HUES6 (cell line): Measurements from ENCODE around the gene PBRM1.
"Not testable (repeated sequence)": the region's sequence is repeated elsewhere in the genome, so short reads cannot be mapped to it uniquely, and the experiment has no call there.

Experiments used
- H3K27ac ChIP-seq: 2 replicates; pipeline ENCODE4 v1.7.0; 2013; ENCODE audit warnings: low read depth, mild to moderate bottlenecking, low read length, inconsistent platforms
- H3K27me3 ChIP-seq: 2 replicates; pipeline ENCODE4 v1.6.1; 2013; ENCODE audit warnings: low read length; ENCODE audit not compliant: control insufficient read depth, insufficient read depth
- H3K36me3 ChIP-seq: 2 replicates; pipeline ENCODE4 v1.6.1; 2013; ENCODE audit warnings: low read length; ENCODE audit not compliant: control insufficient read depth, insufficient read depth
- H3K4me1 ChIP-seq: 2 replicates; pipeline ENCODE4 v1.6.1; 2013; ENCODE audit warnings: low read length; ENCODE audit not compliant: control insufficient read depth, insufficient read depth
- H3K4me3 ChIP-seq: 2 replicates; pipeline ENCODE4 v1.5.1; 2013; ENCODE audit warnings: low read depth, low read length
- H3K9ac ChIP-seq: one replicate; pipeline ENCODE4 v1.6.1; 2013; ENCODE audit warnings: mild to moderate bottlenecking, low read length
- H3K9me3 ChIP-seq: 2 replicates; pipeline ENCODE4 v1.6.1; 2013; ENCODE audit warnings: low read depth, low read length; ENCODE audit not compliant: control insufficient read depth, insufficient read depth

Gene PBRM1

DNA sequence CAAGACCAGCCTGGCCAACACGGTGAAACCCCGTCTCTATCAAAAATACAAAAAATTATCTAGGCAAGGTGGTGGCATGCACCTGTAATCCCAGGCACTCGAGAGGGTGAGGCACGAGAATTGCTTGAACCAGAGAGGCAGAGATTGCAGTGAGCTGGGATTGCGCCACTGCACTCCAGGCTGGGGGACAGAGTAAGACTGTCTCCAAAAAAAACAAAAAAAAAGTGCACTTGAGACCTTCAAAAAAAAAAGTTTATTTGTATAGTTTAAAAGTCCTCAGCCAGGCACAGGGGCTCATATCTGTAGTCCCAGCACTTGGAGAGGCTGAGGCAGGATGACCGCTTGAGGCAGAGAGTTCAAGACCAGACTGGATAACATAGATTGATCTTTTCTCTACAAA lies 2.1 kb downstream of the PBRM1 start:
- Histone ChIP-seq H3K36me3 (peaks cover 47% of the 10 kb centered on the region), H3K27me3 (no peaks in the 10 kb centered on the region), H3K4me1 (0 out of 2 replicates have a peak, but pooled peaks cover 10% of the 10 kb centered on the region), H3K9ac (no peak overlapping the region), H3K4me3 (no peak overlapping the region), H3K27ac (no peak overlapping the region), H3K9me3 (no peaks in the 10 kb centered on the region)

DNA sequence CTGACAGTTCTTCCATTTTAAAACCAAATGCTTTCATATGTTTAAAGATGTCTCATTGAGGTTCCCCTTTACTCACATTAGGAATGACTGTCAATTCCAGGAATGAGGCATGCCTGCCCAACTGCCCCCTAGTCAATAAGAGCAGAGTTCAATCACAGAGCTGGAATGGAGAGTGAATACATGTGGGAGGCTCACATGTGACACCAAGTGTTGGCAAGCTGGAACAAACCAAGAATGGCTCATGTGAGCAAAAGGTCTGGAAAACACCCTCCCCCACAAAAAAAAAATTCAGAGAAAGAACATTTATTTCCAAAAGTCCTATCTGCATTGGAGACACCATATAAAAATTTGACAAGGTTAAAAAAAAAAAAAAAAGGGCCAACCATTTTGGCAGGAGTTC lies 3.7 kb downstream of the PBRM1 start:
- Histone ChIP-seq H3K27ac (no peak overlapping the region), H3K4me3 (no peak overlapping the region), H3K27me3 (no peaks in the 10 kb centered on the region), H3K9me3 (no peaks in the 10 kb centered on the region), H3K4me1 (0 out of 2 replicates have a peak, but pooled peaks cover 10% of the 10 kb centered on the region), H3K9ac (no peak overlapping the region), H3K36me3 (peaks cover 45% of the 10 kb centered on the region)

DNA sequence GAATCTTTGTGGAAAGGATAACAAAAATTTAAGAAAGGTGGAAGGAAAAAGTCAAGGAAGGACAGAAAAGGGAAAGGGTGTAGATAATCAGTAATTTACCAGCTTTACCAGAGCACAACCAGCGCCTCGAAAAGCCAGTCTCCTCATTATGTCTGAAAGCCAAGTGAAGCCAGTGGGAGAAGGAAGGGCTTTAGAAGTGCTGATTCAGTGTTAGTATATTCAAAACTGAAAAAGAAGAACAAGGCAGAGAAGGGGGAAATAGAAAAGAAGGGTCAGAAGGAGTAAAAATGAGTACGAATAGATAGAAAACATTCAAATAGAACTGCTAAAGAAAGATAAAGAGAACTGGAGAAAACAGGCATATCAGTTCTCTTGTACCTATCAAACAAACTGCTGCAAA lies 4.1 kb downstream of the PBRM1 start:
- Histone ChIP-seq H3K27me3 (no peaks in the 10 kb centered on the region), H3K9me3 (no peaks in the 10 kb centered on the region), H3K9ac (no peak overlapping the region), H3K36me3 (peaks cover 45% of the 10 kb centered on the region), H3K4me3 (no peak overlapping the region), H3K27ac (no peak overlapping the region), H3K4me1 (0 out of 2 replicates have a peak, but pooled peaks cover 10% of the 10 kb centered on the region)

DNA sequence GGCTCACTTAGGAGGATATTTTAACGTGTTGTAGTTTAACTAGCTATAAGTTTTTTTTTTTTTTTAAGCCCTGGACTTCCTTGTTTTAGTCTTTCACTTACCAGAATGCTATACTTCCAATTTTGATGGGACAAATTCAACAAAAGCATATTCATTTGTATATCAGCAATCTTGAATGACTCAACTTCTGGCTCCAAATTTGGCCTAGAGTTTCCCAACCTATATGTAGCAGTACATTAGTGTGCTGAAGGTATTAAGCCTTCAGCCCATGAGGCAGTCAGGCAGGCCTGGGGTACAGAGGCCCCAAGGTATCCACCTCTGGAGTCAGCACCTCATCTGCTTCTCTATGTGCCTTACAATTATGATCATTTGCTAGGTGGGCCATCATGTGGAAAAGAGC lies 5.9 kb downstream of the PBRM1 start:
- no peak overlapping the region for H3K4me3 ChIP-seq
- H3K36me3 ChIP-seq: peaks cover 52% of the 10 kb centered on the region
- no peaks in the 10 kb centered on the region for H3K9me3 ChIP-seq
- H3K27me3 ChIP-seq: no peaks in the 10 kb centered on the region
- no peak overlapping the region for H3K27ac ChIP-seq
- no peak overlapping the region for H3K9ac ChIP-seq
- 0 out of 2 replicates have a peak, but pooled peaks cover 10% of the 10 kb centered on the region for H3K4me1 ChIP-seq

DNA sequence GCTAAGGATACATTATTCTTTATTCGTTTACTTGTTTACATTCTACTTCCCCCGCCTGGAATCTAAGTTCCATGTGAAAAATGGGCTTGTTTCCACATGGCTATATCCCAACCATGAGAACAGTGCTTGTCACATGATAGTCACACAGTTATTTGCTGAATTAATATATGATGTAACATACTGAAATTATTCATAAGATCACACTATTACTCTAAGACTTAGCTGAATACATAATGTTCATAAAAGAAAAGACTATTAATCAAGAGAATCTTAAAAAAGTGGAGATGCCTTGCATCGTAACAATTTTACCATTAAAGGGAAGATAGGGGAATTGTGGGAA lies 6.5 kb downstream of the PBRM1 start:
- H3K36me3 ChIP-seq: peaks cover 54% of the 10 kb centered on the region
- H3K27ac ChIP-seq: no peak overlapping the region
- no peaks in the 10 kb centered on the region for H3K9me3 ChIP-seq
- H3K4me1 ChIP-seq: 0 out of 2 replicates have a peak, but pooled peaks cover 6% of the 10 kb centered on the region
- H3K9ac ChIP-seq: no peak overlapping the region
- H3K4me3 ChIP-seq: no peak overlapping the region
- no peaks in the 10 kb centered on the region for H3K27me3 ChIP-seq

DNA sequence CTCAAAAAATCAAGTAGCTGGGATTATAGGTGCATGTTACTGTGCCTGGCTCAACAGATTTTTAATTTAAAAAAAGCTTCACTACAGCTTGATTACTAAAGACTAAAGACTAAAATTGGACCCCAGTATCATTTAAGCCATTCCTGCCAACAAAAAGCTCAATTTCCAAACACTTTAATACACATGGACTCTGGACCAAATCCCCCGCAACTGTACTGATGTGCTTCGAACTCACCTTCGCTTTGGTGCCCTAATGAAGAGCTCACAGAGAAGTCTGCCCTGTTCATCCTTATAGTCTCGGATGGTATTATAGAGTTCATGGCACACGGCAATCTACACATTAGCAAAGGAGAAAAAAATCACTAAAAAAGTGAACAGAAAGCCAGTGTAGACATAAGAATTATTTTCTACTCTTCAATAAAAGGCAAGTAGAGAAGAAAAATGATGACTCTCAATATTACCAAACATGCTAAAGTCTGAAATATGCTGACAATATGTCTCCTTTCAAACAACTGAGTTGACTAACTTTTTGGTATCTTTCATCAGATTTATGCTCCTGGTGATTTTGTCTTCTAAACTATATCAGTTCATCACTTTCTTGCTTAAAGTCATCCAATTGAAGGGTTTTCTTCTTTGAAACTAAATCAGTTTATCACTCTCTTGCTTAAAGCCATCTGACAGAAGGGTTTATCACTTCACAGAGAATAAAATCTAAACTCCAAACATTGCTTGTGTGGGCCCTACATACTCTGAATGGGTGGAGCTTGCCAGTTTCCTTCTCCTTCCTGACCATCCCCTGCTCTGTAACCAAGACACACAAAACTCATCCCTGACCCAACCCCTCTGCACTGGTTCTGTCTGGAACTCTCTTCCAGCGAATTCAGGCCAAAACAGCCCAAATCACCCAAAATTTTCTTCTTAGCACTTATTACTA lies 7.2 kb downstream of the PBRM1 start:
- H3K36me3 ChIP-seq: peaks cover 56% of the 10 kb centered on the region
- no peak overlapping the region for H3K27ac ChIP-seq
- H3K27me3 ChIP-seq: no peaks in the 10 kb centered on the region
- no peaks in the 10 kb centered on the region for H3K9me3 ChIP-seq
- 0 out of 2 replicates have a peak, but pooled peaks cover 6% of the 10 kb centered on the region for H3K4me1 ChIP-seq
- no peak overlapping the region for H3K4me3 ChIP-seq
- no peak overlapping the region for H3K9ac ChIP-seq

DNA sequence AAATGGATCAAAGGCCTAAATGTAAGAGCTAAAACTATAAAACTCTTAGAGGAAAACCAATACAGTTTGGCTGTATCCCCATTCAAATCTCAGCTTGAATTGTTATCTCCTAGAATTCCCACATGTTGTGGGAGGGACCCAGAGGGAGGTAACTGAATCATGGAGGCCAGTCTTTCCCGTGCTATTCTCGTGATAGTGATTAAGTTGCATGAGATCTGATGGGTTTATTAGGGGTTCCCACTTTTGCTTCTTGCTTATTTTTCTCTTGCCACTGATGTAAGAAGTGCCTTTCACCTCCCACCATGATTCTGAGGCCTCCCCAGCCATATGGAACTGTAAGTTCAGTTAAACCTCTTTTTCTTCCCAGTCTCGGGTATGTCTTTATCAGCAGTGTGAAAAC lies 9.5 kb downstream of the PBRM1 start:
- H3K9me3 ChIP-seq, H3K4me3 ChIP-seq, H3K27ac ChIP-seq, H3K4me1 ChIP-seq, H3K9ac ChIP-seq, H3K27me3 ChIP-seq: not testable (repeated sequence)
- peaks cover 66% of the 10 kb centered on the region for H3K36me3 ChIP-seq

DNA sequence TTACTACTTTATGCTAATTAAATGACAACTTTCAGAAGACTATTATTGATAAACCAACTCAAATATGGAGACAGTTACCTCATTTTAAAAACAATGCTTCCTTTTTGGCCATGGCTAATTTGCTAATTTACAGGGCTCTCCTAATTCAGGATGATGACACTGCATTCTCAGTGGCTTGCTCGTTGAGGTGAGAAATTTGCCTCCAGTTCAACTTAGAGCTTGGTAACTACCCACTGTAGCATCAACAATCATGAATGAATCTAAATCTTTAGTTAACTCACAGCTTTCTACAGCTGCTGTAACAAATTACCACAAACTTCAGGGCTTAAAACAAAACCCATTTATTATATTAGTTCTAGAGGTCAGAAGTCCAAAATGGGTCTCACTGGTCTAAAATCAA lies 14.0 kb downstream of the PBRM1 start:
- peaks cover 56% of the 10 kb centered on the region for H3K36me3 ChIP-seq
- peaks cover 9% of the 10 kb centered on the region for H3K4me1 ChIP-seq
- no peak overlapping the region for H3K9ac ChIP-seq
- no peaks in the 10 kb centered on the region for H3K27me3 ChIP-seq
- H3K4me3 ChIP-seq: no peak overlapping the region
- no peaks in the 10 kb centered on the region for H3K9me3 ChIP-seq
- no peak overlapping the region for H3K27ac ChIP-seq

DNA sequence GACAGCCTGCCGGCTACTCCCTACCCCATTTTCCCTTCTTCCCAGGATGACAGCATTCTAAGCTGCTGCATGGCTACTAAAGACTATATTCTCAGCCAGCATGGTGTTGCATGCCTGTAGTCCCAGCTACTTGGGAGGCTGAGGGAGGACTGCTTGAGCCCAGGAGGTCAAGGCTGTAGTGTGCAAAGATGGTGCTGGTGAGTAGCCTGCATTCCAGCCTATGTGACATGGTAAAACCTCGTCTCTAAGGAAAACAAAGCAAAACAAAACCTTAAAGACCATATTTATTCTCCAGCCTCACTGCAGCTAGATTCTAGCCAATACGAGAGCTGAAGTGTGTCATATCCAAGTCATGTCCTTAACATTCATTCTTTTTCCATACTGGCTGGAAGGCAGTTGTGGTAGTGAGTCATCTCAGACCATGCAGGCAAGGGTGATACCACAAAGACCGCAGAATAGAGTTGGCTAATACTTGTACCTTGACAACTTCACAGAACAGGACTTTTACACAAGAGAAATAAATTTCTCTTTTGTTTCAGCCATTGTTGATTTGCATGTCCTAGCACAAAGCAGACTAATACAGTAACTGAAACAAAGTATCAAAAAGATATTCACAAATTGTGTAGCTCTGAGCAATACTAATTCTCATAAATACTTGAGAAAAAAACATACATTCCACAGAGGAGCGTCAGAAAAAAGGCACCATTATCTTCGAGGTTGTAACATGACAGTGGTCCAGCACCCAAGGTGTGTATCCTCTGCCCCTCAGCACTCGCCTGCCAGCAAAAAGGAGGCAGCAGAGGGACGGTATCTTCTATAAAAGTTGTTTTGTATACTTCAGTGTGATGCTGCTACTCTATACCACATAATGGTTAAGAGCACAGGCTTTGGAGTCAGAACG lies 14.8 kb downstream of the PBRM1 start:
- Histone ChIP-seq H3K4me3 (no peak overlapping the region), H3K36me3 (peaks cover 52% of the 10 kb centered on the region), H3K9me3 (no peaks in the 10 kb centered on the region), H3K27ac (no peak overlapping the region), H3K9ac (no peak overlapping the region), H3K4me1 (peaks cover 9% of the 10 kb centered on the region), H3K27me3 (no peaks in the 10 kb centered on the region)

DNA sequence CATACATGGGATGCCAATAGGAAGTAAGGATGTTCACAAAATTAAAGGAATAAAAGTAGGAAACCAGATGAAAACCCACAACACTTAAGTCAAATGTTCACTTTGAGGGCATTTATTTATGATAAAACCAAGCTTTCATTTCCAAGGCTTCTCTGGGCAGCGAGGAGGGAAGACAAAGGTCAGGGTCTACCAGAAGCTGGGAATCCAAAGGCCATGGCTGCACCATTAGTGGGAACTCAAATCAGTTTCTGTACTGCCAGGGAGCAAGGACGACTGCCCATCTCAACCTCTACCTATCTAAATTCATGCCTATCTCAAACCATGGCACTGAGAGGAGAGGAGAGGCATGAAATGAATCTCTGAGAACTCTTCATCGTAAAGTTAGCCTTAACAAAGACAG lies 22.6 kb downstream of the PBRM1 start:
- Histone ChIP-seq H3K27me3 (no peaks in the 10 kb centered on the region), H3K9ac (no peak overlapping the region), H3K27ac (no peak overlapping the region), H3K4me3 (no peak overlapping the region), H3K36me3 (peaks cover 60% of the 10 kb centered on the region), H3K4me1 (no peaks in the 10 kb centered on the region), H3K9me3 (no peaks in the 10 kb centered on the region)

DNA sequence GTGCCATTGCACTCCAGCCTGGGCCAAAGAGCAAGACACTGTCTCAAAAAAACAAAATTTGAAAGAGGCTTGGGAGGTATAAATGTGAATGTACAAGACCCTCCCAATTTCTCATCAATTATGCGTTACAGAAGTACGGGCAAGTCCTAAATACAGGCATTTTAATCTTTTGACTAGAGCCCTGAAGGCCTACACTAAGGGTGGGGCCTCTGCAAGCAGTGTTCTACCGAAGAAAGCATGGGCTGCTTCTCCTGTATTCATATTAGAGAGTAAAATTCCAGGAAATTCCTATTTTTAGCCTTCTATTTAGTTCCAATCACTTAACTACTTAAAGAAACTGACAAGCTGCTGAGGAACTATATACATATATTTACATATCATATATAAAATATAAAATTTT lies 25.7 kb downstream of the PBRM1 start:
- Histone ChIP-seq H3K27ac (no peak overlapping the region), H3K4me1 (peaks cover 4% of the 10 kb centered on the region; the same call in 1 of the 2 replicates), H3K9me3 (no peaks in the 10 kb centered on the region), H3K4me3 (no peak overlapping the region), H3K9ac (no peak overlapping the region), H3K36me3 (peaks cover 73% of the 10 kb centered on the region), H3K27me3 (no peaks in the 10 kb centered on the region)
